H1 (cell line): Measurements from ENCODE around the gene TXN2. TPM values are rescaled to one million over a fixed set of nuclear protein-coding genes. Genes with fewer than 3 reads are reported as not detected.

ENCODE experiments used
- CTCF ChIA-PET: fragments of 300-600 bp; sonication (Branson Sonifier 250); formaldehyde crosslinking; loops from one replicate; lab custom pipeline; 2021; ENCODE audit not compliant: partially characterized antibody; lab: Charles Lee
- POLR2A ChIA-PET: fragments of 300-600 bp; sonication (Branson Sonifier 250); formaldehyde crosslinking; loops from one replicate; lab custom pipeline; 2021; ENCODE audit warnings: inconsistent platforms; ENCODE audit not compliant: partially characterized antibody; lab: Charles Lee
- DNase-seq, 2 experiments: peaks; one replicate each; pipeline versions ENCODE4 v3.0.0 to v3.0.0-alpha.2; 2010 to 2022; ENCODE audit warnings: low spot score in 2 of 2, low read depth in 1 of 2, mixed read lengths in 1 of 2
- FAIRE-seq: peaks from 2 replicates; lab custom pipeline; 2011; peaks lifted over from hg19 to GRCh38; lab: Jason Lieb, UNC
- H2AFZ ChIP-seq: 2 replicates; pipeline ENCODE4 v1.8.1; 2012; ENCODE audit warnings: low read length, inconsistent platforms
- H2AK5ac ChIP-seq: 2 replicates; pipeline ENCODE4 v1.6.1; 2013; ENCODE audit warnings: low read depth, low read length
- H2BK120ac ChIP-seq: replicated peaks from 2 replicates; pipeline ENCODE3; 2013; ENCODE audit warnings: low read depth, low read length, inconsistent platforms
- H2BK12ac ChIP-seq: 2 replicates; pipeline ENCODE4 v1.6.1; 2013; ENCODE audit warnings: low read depth, low read length
- H2BK15ac ChIP-seq: 2 replicates; pipeline ENCODE4 v1.6.1; 2013; ENCODE audit warnings: low read length
- H2BK20ac ChIP-seq: 2 replicates; pipeline ENCODE4 v1.6.1; 2013; ENCODE audit warnings: low read length
- H2BK5ac ChIP-seq: 2 replicates; pipeline ENCODE4 v1.6.1; 2013; ENCODE audit warnings: low read depth, low read length
- H3K14ac ChIP-seq: 2 replicates; pipeline ENCODE4 v1.6.1; 2013; ENCODE audit warnings: inconsistent platforms; ENCODE audit not compliant: insufficient read length
- H3K18ac ChIP-seq: 2 replicates; pipeline ENCODE4 v1.6.1; 2013; ENCODE audit warnings: low read length; ENCODE audit errors: extremely low read depth
- H3K23ac ChIP-seq: 2 replicates; pipeline ENCODE4 v1.6.1; 2013; ENCODE audit warnings: inconsistent platforms; ENCODE audit not compliant: insufficient read length
- H3K23me2 ChIP-seq: 2 replicates; pipeline ENCODE4 v1.6.1; 2013; ENCODE audit warnings: low read depth, low read length
- H3K27ac ChIP-seq: 2 replicates; pipeline ENCODE4 v1.6.1; 2011; ENCODE audit warnings: low read depth, low read length, inconsistent platforms
- H3K27me3 ChIP-seq, 4 experiments: replicated peaks in 1 of 4; 1 replicate in 1 of 4; 2 replicates in 3 of 4; pipeline versions ENCODE4 v1.6.1 to v1.8.1; 2011 to 2013; ENCODE audit warnings: low read length in 3 of 4, mild to moderate bottlenecking in 3 of 4, inconsistent platforms in 2 of 4, mixed read lengths in 2 of 4, moderate library complexity in 1 of 4; ENCODE audit not compliant: control insufficient read depth in 3 of 4, insufficient read depth in 3 of 4; ENCODE audit errors: extremely low read depth in 1 of 4
- H3K36me3 ChIP-seq, 4 experiments: 2 replicates each; pipeline versions ENCODE4 v1.6.1 to v1.8.1; 2011 to 2013; ENCODE audit warnings: mild to moderate bottlenecking in 4 of 4, low read length in 3 of 4, moderate library complexity in 2 of 4, control low read depth in 1 of 4, inconsistent platforms in 1 of 4; ENCODE audit not compliant: insufficient read depth in 4 of 4, control insufficient read depth in 2 of 4
- H3K4ac ChIP-seq: replicated peaks from 2 replicates; pipeline ENCODE3; 2013; ENCODE audit warnings: low read length, low read depth, mixed read lengths, inconsistent platforms; ENCODE audit not compliant: insufficient read length
- H3K4me1 ChIP-seq, 4 experiments: replicated peaks in 1 of 4; 1 replicate in 1 of 4; 2 replicates in 3 of 4; pipeline versions ENCODE4 v1.6.1 to v1.8.1; 2011 to 2013; ENCODE audit warnings: low read length in 3 of 4, inconsistent platforms in 2 of 4, mixed read lengths in 1 of 4; ENCODE audit not compliant: insufficient read depth in 4 of 4, control insufficient read depth in 3 of 4
- H3K4me2 ChIP-seq, 2 experiments: 2 replicates each; pipeline versions ENCODE4 v1.6.1 to v1.8.1; 2011 to 2013; ENCODE audit warnings: low read depth in 2 of 2, low read length in 2 of 2, control low read depth in 1 of 2, inconsistent platforms in 1 of 2, mild to moderate bottlenecking in 1 of 2; ENCODE audit not compliant: insufficient read depth in 1 of 2
- H3K4me3 ChIP-seq, 4 experiments: fragments of 200-600, 300-600 bp in 1 of 4; sonication (generic), shearing (Covaris generic), sonication (Bioruptor Twin) in 1 of 4; 2 replicates each; pipeline versions ENCODE4 v1.5.1 to v1.8.1; 2011 to 2016; ENCODE audit warnings: low read length in 4 of 4, low read depth in 3 of 4, control low read depth in 2 of 4, inconsistent platforms in 2 of 4, mild to moderate bottlenecking in 2 of 4, mixed read lengths in 1 of 4, moderate library complexity in 1 of 4; ENCODE audit not compliant: insufficient read depth in 2 of 4; ENCODE audit errors: extremely low read depth in 1 of 4
- H3K56ac ChIP-seq: replicated peaks from 2 replicates; pipeline ENCODE3; 2013; ENCODE audit warnings: low read depth, mild to moderate bottlenecking, mixed read lengths, low read length, inconsistent platforms; ENCODE audit not compliant: insufficient read length
- H3K79me1 ChIP-seq: 2 replicates; pipeline ENCODE4 v1.6.1; 2013; ENCODE audit warnings: low read depth, low read length, control low read depth
- H3K79me2 ChIP-seq, 2 experiments: 2 replicates each; pipeline versions ENCODE4 v1.6.1 to v1.8.1; 2012 to 2013; ENCODE audit warnings: low read length in 2 of 2, mild to moderate bottlenecking in 2 of 2, inconsistent platforms in 1 of 2; ENCODE audit not compliant: insufficient read depth in 2 of 2, control insufficient read depth in 1 of 2
- H3K9ac ChIP-seq, 4 experiments: replicated peaks in 1 of 4; 1 replicate in 1 of 4; 2 replicates in 3 of 4; pipeline versions ENCODE4 v1.6.1 to v1.8.1; 2011 to 2013; ENCODE audit warnings: low read depth in 3 of 4, low read length in 3 of 4, control low read depth in 2 of 4, mild to moderate bottlenecking in 2 of 4, moderate library complexity in 2 of 4, inconsistent platforms in 1 of 4; ENCODE audit errors: extremely low read depth in 1 of 4
- H3K9me3 ChIP-seq, 2 experiments: 2 replicates each; pipeline versions ENCODE4 v1.6.1 to v1.8.1; 2012 to 2013; ENCODE audit warnings: mild to moderate bottlenecking in 2 of 2, moderate library complexity in 2 of 2, control low read depth in 1 of 2, inconsistent platforms in 1 of 2, low read depth in 1 of 2, low read length in 1 of 2, mixed read lengths in 1 of 2; ENCODE audit not compliant: insufficient read depth in 2 of 2
- H4K20me1 ChIP-seq, 2 experiments: replicated peaks in 1 of 2; 2 replicates each; pipeline versions ENCODE3 to v1.8.1; 2011 to 2013; ENCODE audit warnings: inconsistent platforms in 2 of 2, low read length in 2 of 2, mild to moderate bottlenecking in 1 of 2; ENCODE audit not compliant: insufficient read depth in 2 of 2, control insufficient read depth in 1 of 2
- H4K5ac ChIP-seq: 2 replicates; pipeline ENCODE4 v1.6.1; 2013; ENCODE audit warnings: low read length, low read depth, mixed read lengths, inconsistent platforms; ENCODE audit not compliant: insufficient read length
- H4K8ac ChIP-seq: 2 replicates; pipeline ENCODE4 v1.8.0; 2013; ENCODE audit warnings: mild to moderate bottlenecking, moderate library complexity, low read length, inconsistent platforms; ENCODE audit not compliant: insufficient read depth; ENCODE audit errors: extremely low read depth
- H4K91ac ChIP-seq: replicated peaks from 2 replicates; pipeline ENCODE3; 2013; ENCODE audit warnings: low read length, mixed read lengths, inconsistent platforms; ENCODE audit not compliant: insufficient read length
- CBX8 ChIP-seq: fragments of 300-800, 300-1000 bp; sonication (generic); IDR thresholded peaks from 2 replicates; pipeline ENCODE4 v1.7.1; 2016; ENCODE audit warnings: low read depth, low read length, borderline replicate concordance
- E2F6 ChIP-seq: IDR thresholded peaks from 2 replicates; pipeline ENCODE4 v1.6.1; 2012; ENCODE audit warnings: inconsistent platforms
- EP300 ChIP-seq, 2 experiments: IDR thresholded peaks; 1 replicate in 1 of 2; 2 replicates in 1 of 2; pipeline ENCODE4 v1.6.1; 2011 to 2012; ENCODE audit warnings: low read depth in 2 of 2, low read length in 2 of 2, mild to moderate bottlenecking in 2 of 2, borderline replicate concordance in 1 of 2, inconsistent platforms in 1 of 2, moderate library complexity in 1 of 2
- EZH2 ChIP-seq: fragments of 200-600 bp; sonication (generic); IDR thresholded peaks from 2 replicates; pipeline ENCODE4 v1.7.1; 2012; ENCODE audit warnings: low read depth, mild to moderate bottlenecking, moderate library complexity, low read length, inconsistent platforms; ENCODE audit not compliant: severe bottlenecking
- PHF8 ChIP-seq: fragments of 200-600 bp; sonication (generic); conservative IDR thresholded peaks from 2 replicates; pipeline ENCODE4 v1.7.1; 2012; ENCODE audit warnings: low read depth, mild to moderate bottlenecking, inconsistent platforms, low read length, moderate library complexity
- SIX5 ChIP-seq: IDR thresholded peaks from 2 replicates; pipeline ENCODE4 v1.6.1; 2011; ENCODE audit warnings: mild to moderate bottlenecking, low read depth, low read length
- WGBS, 2 experiments: shearing (Covaris generic) in 1 of 2; methylation state at CpG; one replicate each; pipeline versions ENCODE4 v1.1.6 to v1.1.7; 2013 to 2015; ENCODE audit warnings: low lambda C conversion rate in 2 of 2, mixed read lengths in 2 of 2, inconsistent platforms in 1 of 2, low coverage in 1 of 2, missing lambda C conversion rate in 1 of 2; ENCODE audit not compliant: insufficient replicate concordance in 2 of 2, insufficient coverage in 1 of 2, insufficient read length in 1 of 2; ENCODE audit errors: extremely low coverage in 1 of 2, missing lambda C conversion rate in 1 of 2; 5-methylcytosine and 5-hydroxymethylcytosine counted together
- polyA plus RNA-seq, 7 experiments: library from polyadenylated mRNA; depleted of rRNA in 3 of 7; stranded (reverse) in 5 of 7; unstranded in 2 of 7; fragments of >200 nt in 5 of 7; fragments of 200-250 nt in 2 of 7; gene quantifications; 1 replicate in 5 of 7; 2 replicates in 1 of 7; 4 replicates in 1 of 7; pipeline versions ENCODE4 v1.2.1 to v1.2.3, GENCODE V29; 2011 to 2013; ENCODE audit warnings: missing spikeins in 2 of 7, mixed read lengths in 2 of 7
- total RNA-seq: library from RNA; stranded (reverse); fragmentation: NEBNext Ultra II Directional; extraction: Animal tissue kit (Norgen Biotek cat#: 25700); gene quantifications from 2 replicates; pipeline ENCODE4 v1.2.1, GENCODE V29; 2021

TXN2 gene
- total and polyA plus RNA-seq, 2 of the 8 experiments (the other 6 are each of a cell fraction or from before 2014, with no cell fraction given), result 47.5 to 116 TPM

GRCh38 chr22:36425977-36426523 is 55.4 kb downstream of the TXN2 start:
- H3K36me3 ChIP-seq, result no peaks in the 10 kb centered on the region
- no peak overlapping the region for H3K23ac ChIP-seq
- H3K79me2 ChIP-seq, result no peaks in the 10 kb centered on the region
- no peak overlapping the region for H2AK5ac ChIP-seq
- no peak overlapping the region for H4K5ac ChIP-seq
- no peak overlapping the region for H3K4me3 ChIP-seq
- no peak overlapping the region for H3K4me2 ChIP-seq
- peak overlapping the region; percentile 5; the same call in 1 of the 2 replicates for H3K18ac ChIP-seq
- ChIA-PET CTCF (no interaction called here), POLR2A (interaction anchor here (0.7 to 1.5 kb wide), 3 partner anchors 10 to 129 kb away, joined by 3 to 4 read pairs (median 3); no protein-coding TSS in a partner anchor)
- no peaks in the 10 kb centered on the region for H3K23me2 ChIP-seq
- 62% methylated on average over 1 of the region's 2 CpGs; no CpG with 5 or more reads in 1 of the 2 experiments for WGBS, 2 experiments
- H3K9me3 ChIP-seq, result no peaks in the 10 kb centered on the region
- no peak overlapping the region for H2BK15ac ChIP-seq
- no peaks in the 10 kb centered on the region for H4K20me1 ChIP-seq
- no peaks in the 10 kb centered on the region for H3K79me1 ChIP-seq
- H3K27ac ChIP-seq, result no peak overlapping the region
- DNase-seq (peak in 1 of 2 experiments; percentile 50), FAIRE-seq (no peak)
- H2AFZ ChIP-seq, result no peak overlapping the region
- H2BK5ac ChIP-seq, result peak overlapping the region; percentile 20; the same call in 1 of the 2 replicates
- H2BK12ac ChIP-seq, result peak overlapping the region; percentile 17; the same call in 1 of the 2 replicates
- H3K4ac ChIP-seq, result no peak overlapping the region
- no peak overlapping the region for H4K8ac ChIP-seq
- H3K27me3 ChIP-seq, result no peaks in the 10 kb centered on the region
- no peak overlapping the region for H3K9ac ChIP-seq
- no peak overlapping the region for H4K91ac ChIP-seq
- H2BK20ac ChIP-seq, result no peak overlapping the region
- no peak overlapping the region for H2BK120ac ChIP-seq
- H3K4me1 ChIP-seq, result peaks cover 0 to 4% (median 2%) of the 10 kb centered on the region in 4 experiments; a peak in 4 of 7 replicates
- H3K14ac ChIP-seq, result no peak overlapping the region
- H3K56ac ChIP-seq, result no peak overlapping the region
- TF ChIP-seq PHF8 (no peak), E2F6 (no peak), EP300 (IDR thresholded peaks at IDR 0.05; ENCODE audit: borderline replicate concordance in 1 of 2, low read depth in 2 of 2, low read length in 2 of 2) (no peak), SIX5 (no peak), EZH2 (no peak), CBX8 (no peak)
